HepG2 (cell line): Measurements from ENCODE around the gene AGRN. TPM values are rescaled to one million over a fixed set of nuclear protein-coding genes. Genes with fewer than 3 reads are reported as not detected.

Source experiments
- ARHGAP35 ChIP-seq: sonication (generic); formaldehyde crosslinking; IDR thresholded peaks from 2 replicates; pipeline ENCODE4 v1.9.0; 2022; ENCODE audit warnings: mild to moderate bottlenecking, inconsistent platforms, moderate library complexity, missing genetic modification reagents, borderline replicate concordance
- ATF1 ChIP-seq: IDR thresholded peaks from 2 replicates; pipeline ENCODE4 v1.6.1; 2016; ENCODE audit warnings: mild to moderate bottlenecking, control low read depth
- FOXP4 ChIP-seq: sonication (generic); formaldehyde crosslinking; IDR thresholded peaks from 2 replicates; pipeline ENCODE4 v1.4.0; 2020; ENCODE audit warnings: missing genetic modification reagents
- GTF3A ChIP-seq: sonication (generic); formaldehyde crosslinking; conservative IDR thresholded peaks from 2 replicates; pipeline ENCODE4 v1.4.0; 2020; ENCODE audit warnings: mild to moderate bottlenecking, missing genetic modification reagents
- HCFC1 ChIP-seq: fragments of 150-350 bp; IDR thresholded peaks from 2 replicates; pipeline ENCODE4 v1.6.1; 2014; ENCODE audit warnings: low read depth, low read length
- HMGXB4 ChIP-seq, 2 experiments: sonication (generic) in 1 of 2; formaldehyde crosslinking in 1 of 2; IDR thresholded peaks; 2 replicates each; pipeline versions ENCODE4 v1.4.0 to v1.6.1; 2018 to 2020; ENCODE audit warnings: missing genetic modification reagents in 2 of 2, borderline replicate concordance in 1 of 2, low read depth in 1 of 2, mild to moderate bottlenecking in 1 of 2, missing biosample characterization in 1 of 2
- KLF13 ChIP-seq: sonication (generic); formaldehyde crosslinking; IDR thresholded peaks from 2 replicates; pipeline ENCODE4 v1.4.0; 2020; ENCODE audit warnings: mild to moderate bottlenecking, missing genetic modification reagents
- MYC ChIP-seq: sonication (generic); formaldehyde crosslinking; IDR thresholded peaks from 2 replicates; pipeline ENCODE4 v1.9.0; 2021; ENCODE audit warnings: missing genetic modification reagents, borderline replicate concordance
- NAIF1 ChIP-seq: sonication (generic); formaldehyde crosslinking; IDR thresholded peaks from 2 replicates; pipeline ENCODE4 v1.5.0; 2020; ENCODE audit warnings: mild to moderate bottlenecking, missing genetic modification reagents, borderline replicate concordance
- NFE2 ChIP-seq: sonication (generic); formaldehyde crosslinking; IDR thresholded peaks from 2 replicates; pipeline ENCODE4 v1.4.0; 2020; ENCODE audit warnings: missing genetic modification reagents
- ZNF101 ChIP-seq: sonication (generic); formaldehyde crosslinking; IDR thresholded peaks from 2 replicates; pipeline ENCODE4 v1.4.0; 2020; ENCODE audit warnings: mild to moderate bottlenecking, low read depth, missing genetic modification reagents, borderline replicate concordance
- ZNF280B ChIP-seq: sonication (generic); formaldehyde crosslinking; IDR thresholded peaks from 2 replicates; pipeline ENCODE4 v1.5.0; 2020; ENCODE audit warnings: missing genetic modification reagents, mild to moderate bottlenecking, borderline replicate concordance
- ZNF337 ChIP-seq: sonication (generic); formaldehyde crosslinking; IDR thresholded peaks from 2 replicates; pipeline ENCODE4 v1.5.1; 2020; ENCODE audit warnings: missing genetic modification reagents, low read depth, mild to moderate bottlenecking, borderline replicate concordance
- ZNF574 ChIP-seq: sonication (generic); formaldehyde crosslinking; IDR thresholded peaks from 2 replicates; pipeline ENCODE4 v1.4.0; 2020; ENCODE audit warnings: missing genetic modification reagents
- polyA plus RNA-seq, 8 experiments: library from polyadenylated mRNA; depleted of rRNA in 3 of 8; stranded (reverse) in 7 of 8; unstranded in 1 of 8; fragments of >200 nt; fragmentation: Illumina TruSeq in 4 of 8; extraction: Trizol in 4 of 8; gene quantifications; 2 replicates each; pipeline versions ENCODE4 v1.2.1 to v1.2.3, GENCODE V29; 2011 to 2016; ENCODE audit warnings: low read depth in 4 of 8, missing spikeins in 1 of 8, mixed read lengths in 1 of 8; ENCODE audit not compliant: insufficient read depth in 1 of 8
- total RNA-seq, 5 experiments: library from RNA; depleted of rRNA; stranded (reverse); fragments of >200 nt; fragmentation: Illumina TruSeq; extraction: Trizol; gene quantifications; 2 replicates each; pipeline ENCODE4 v1.2.3, GENCODE V29; 2016; ENCODE audit warnings: low read depth in 1 of 5

The AGRN gene
- total and polyA plus RNA-seq, 2 of the 13 experiments (the other 11 are each of a cell fraction or from before 2014, with no cell fraction given), result 29.8 to 65.2 TPM

- TF ChIP-seq ZNF574 (CRISPR knock-in tag) (no peak), ZNF337 (no peak), FOXP4 (CRISPR knock-in tag) (peak; percentile 30; the same call in 1 of the 2 replicates), NFE2 (CRISPR knock-in tag) (no peak), ARHGAP35 (CRISPR knock-in tag) (no peak), HCFC1 (no peak), ZNF280B (CRISPR knock-in tag) (0 out of 2 replicates have a peak, but pooled peaks have one; percentile 17), KLF13 (CRISPR knock-in tag) (0 out of 2 replicates have a peak, but pooled peaks have one; percentile 4), NAIF1 (no peak), MYC (CRISPR knock-in tag) (peak; percentile 49; the same call in 1 of the 2 replicates), ZNF101 (no peak), HMGXB4 (CRISPR knock-in tag; IDR thresholded peaks at IDR 0.05; ENCODE audit: borderline replicate concordance in 1 of 2, low read depth in 1 of 2) (0 out of 4 replicates have a peak, but pooled peaks of 1 of the 2 experiments have one; percentile 16), ATF1 (CRISPR knock-in tag) (no peak), GTF3A (CRISPR knock-in tag) (no peak)
Measured at GRCh38 chr1:1013922-1014648, 5.8 kb upstream of the AGRN start (continued).
